ENCODE data around the gene GON7.

Gene GON7

DNA sequence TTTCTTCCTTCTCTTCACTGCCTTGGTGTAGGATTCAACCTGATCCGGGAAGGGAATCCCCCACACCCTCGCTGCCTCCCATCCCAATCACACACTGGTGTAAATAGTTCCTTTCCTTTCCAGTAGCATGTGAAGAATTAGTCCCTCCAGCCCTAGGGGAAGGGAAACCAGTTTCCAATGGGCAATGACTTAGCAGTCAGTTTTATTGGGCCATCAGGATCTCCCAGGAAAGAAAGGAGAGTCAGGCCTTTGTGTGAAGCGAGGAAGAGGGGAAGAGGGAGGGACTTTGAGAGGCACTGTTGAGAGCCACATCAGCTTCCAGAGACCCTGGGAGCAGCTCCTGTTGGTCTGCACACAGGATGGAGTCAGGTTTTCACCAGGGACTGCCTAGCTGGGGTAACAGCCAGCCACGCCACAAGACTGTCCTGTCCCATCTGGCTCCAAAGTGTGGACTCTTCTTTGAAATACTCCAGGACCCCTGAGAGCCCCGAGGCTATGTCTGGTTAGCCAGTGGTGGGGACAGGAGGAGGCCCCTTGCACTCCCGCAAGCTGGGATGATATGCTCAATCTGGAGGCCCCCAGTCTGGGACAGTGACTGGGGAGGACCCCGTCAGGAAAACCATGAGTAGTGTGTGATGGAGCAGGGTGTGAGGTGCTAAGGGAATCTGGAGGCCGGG, 50.0 kb downstream of the GON7 start:
- no peak for DNase-seq

DNA sequence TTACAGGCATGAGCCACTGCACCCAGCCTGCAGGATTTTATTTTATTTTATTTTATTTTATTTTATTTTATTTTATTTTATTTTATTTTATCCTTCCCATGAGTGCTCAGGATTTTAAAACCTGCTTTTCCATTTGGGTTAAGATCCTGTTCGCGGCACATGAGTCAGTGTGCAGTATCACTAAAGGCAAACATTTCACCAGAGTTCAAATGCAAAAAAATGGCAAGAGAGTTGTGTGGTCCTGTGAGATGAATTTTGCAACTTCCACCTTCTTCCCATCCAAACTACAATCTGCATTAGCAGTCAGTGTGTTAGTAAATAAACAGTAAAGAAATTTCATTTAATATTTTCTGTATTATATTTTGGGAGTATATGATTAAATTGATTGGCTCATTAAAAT, 51.2 kb downstream of the GON7 start:
- DNase-seq = no peak

- DNase-seq = no peak
Observed at GRCh38 chr14:93153121-93153520, 53.7 kb downstream of the GON7 start.

Data from NCI-H526 (cell line).